HCT116 (cell line): ENCODE data around the gene CIT. TPM values are rescaled to one million over a fixed set of nuclear protein-coding genes. Genes with fewer than 3 reads are reported as not detected.

Source experiments
- ATAC-seq: fragments of 200-7000 bp; cut with Tn5 transposase; 2 replicates; pipeline ENCODE4 v1.9.1; 2020; ENCODE audit warnings: mild to moderate bottlenecking, moderate library complexity
- BruUV-seq: library from RNA; stranded (reverse); fragments of 400-500 nt; replicated peaks from 2 replicates; lab custom pipeline; 2021; lab: Mats Ljungman, UMichigan
- CTCF ChIA-PET: fragments of 300-600 bp; sonication (Branson Sonifier 250); formaldehyde crosslinking; loops from one replicate; lab custom pipeline; 2021; ENCODE audit warnings: antibody characterized with exemption; lab: Charles Lee
- POLR2A ChIA-PET: fragments of 300-600, 350-600 bp; sonication (Branson Sonifier 250); formaldehyde crosslinking; loops from one replicate; lab custom pipeline; 2021; ENCODE audit warnings: antibody characterized with exemption; lab: Charles Lee
- RAD21 ChIA-PET, 2 experiments: fragments of 300-600 bp; sonication (Branson Sonifier 250); formaldehyde crosslinking; loops; one replicate each; lab custom pipeline; 2023; ENCODE audit warnings: low total read pairs in 2 of 2; ENCODE audit not compliant: uncharacterized antibody in 2 of 2, unreplicated experiment in 2 of 2, low non-redundant PET in 1 of 2; lab: Charles Lee
- DNase-seq: peaks from one replicate; pipeline ENCODE4 v3.0.0-alpha.2; 2010; ENCODE audit warnings: low read depth, low spot score
- H2AFZ ChIP-seq: fragments of 200-600 bp; shearing (Covaris generic), sonication (generic); 2 replicates; pipeline ENCODE4 v1.6.1; 2017; ENCODE audit warnings: low read depth, mixed run types, mixed read lengths, antibody characterized with exemption, low read length; ENCODE audit not compliant: poor library complexity, severe bottlenecking
- H3K27ac ChIP-seq: 2 replicates; pipeline ENCODE4 v1.5.1; 2012; ENCODE audit warnings: low read depth, low read length
- H3K27me3 ChIP-seq: fragments of 200-600 bp; sonication (generic); 2 replicates; pipeline ENCODE4 v1.6.1; 2016; ENCODE audit warnings: mixed run types, low read length, mixed read lengths; ENCODE audit not compliant: insufficient read depth
- H3K36me3 ChIP-seq, 2 experiments: fragments of 200-500 bp in 1 of 2; fragments of 200-600 bp in 1 of 2; sonication (Bioruptor generic) in 1 of 2; sonication (generic) in 1 of 2; 2 replicates each; pipeline versions ENCODE4 v1.5.1 to v1.6.1; 2014 to 2016; ENCODE audit warnings: low read length in 2 of 2, inconsistent platforms in 1 of 2, mixed read lengths in 1 of 2, mixed run types in 1 of 2; ENCODE audit not compliant: insufficient read depth in 2 of 2, control insufficient read depth in 1 of 2
- H3K4me1 ChIP-seq, 2 experiments: fragments of 200-600 bp in 1 of 2; sonication (generic) in 1 of 2; 2 replicates each; pipeline versions ENCODE4 v1.5.1 to v1.6.1; 2012 to 2017; ENCODE audit warnings: low read length in 2 of 2, inconsistent platforms in 1 of 2, mild to moderate bottlenecking in 1 of 2, mixed read lengths in 1 of 2, mixed run types in 1 of 2, moderate library complexity in 1 of 2; ENCODE audit not compliant: insufficient read depth in 2 of 2, control insufficient read depth in 1 of 2
- H3K4me2 ChIP-seq: fragments of 200-600 bp; sonication (generic); 2 replicates; pipeline ENCODE4 v1.6.1; 2017; ENCODE audit warnings: mixed run types, low read length, mixed read lengths
- H3K4me3 ChIP-seq, 2 experiments: fragments of 200-600 bp in 1 of 2; sonication (generic) in 1 of 2; replicated peaks in 1 of 2; 2 replicates each; pipeline ENCODE4 v1.5.1; 2011 to 2016; ENCODE audit warnings: low read length in 2 of 2, control low read depth in 1 of 2, low read depth in 1 of 2, mild to moderate bottlenecking in 1 of 2, mixed read lengths in 1 of 2, mixed run types in 1 of 2
- H3K79me2 ChIP-seq: fragments of 200-600 bp; sonication (generic); 2 replicates; pipeline ENCODE4 v1.6.1; 2017; ENCODE audit warnings: mild to moderate bottlenecking, mixed run types, low read length, moderate library complexity, mixed read lengths; ENCODE audit not compliant: insufficient read depth
- H3K9ac ChIP-seq: fragments of 200-600 bp; sonication (generic); 2 replicates; pipeline ENCODE4 v1.6.1; 2016; ENCODE audit warnings: low read length, mixed read lengths
- H3K9me2 ChIP-seq: fragments of 200-600 bp; sonication (generic), shearing (Covaris generic); 2 replicates; pipeline ENCODE4 v1.6.1; 2017; ENCODE audit warnings: mixed run types, mild to moderate bottlenecking, moderate library complexity; ENCODE audit not compliant: insufficient read depth
- H3K9me3 ChIP-seq, 2 experiments: fragments of 200-500 bp in 1 of 2; fragments of 200-600 bp in 1 of 2; sonication (Bioruptor generic) in 1 of 2; sonication (generic) in 1 of 2; 2 replicates each; pipeline ENCODE4 v1.6.1; 2014 to 2017; ENCODE audit warnings: low read length in 2 of 2, mixed read lengths in 2 of 2, inconsistent platforms in 1 of 2, low read depth in 1 of 2, mild to moderate bottlenecking in 1 of 2, mixed run types in 1 of 2, moderate library complexity in 1 of 2; ENCODE audit not compliant: control insufficient read depth in 1 of 2, insufficient read depth in 1 of 2
- H4K20me1 ChIP-seq: fragments of 200-600 bp; sonication (generic), shearing (Covaris generic); 2 replicates; pipeline ENCODE4 v1.6.1; 2017; ENCODE audit warnings: mixed run types, mild to moderate bottlenecking, moderate library complexity; ENCODE audit not compliant: insufficient read depth
- EZH2phosphoT487 ChIP-seq: fragments of 200-600 bp; IDR thresholded peaks from 2 replicates; pipeline ENCODE4 v1.6.1; 2018; ENCODE audit warnings: antibody characterized with exemption, borderline replicate concordance
- MAX ChIP-seq: IDR thresholded peaks from 2 replicates; pipeline ENCODE4 v1.6.1; 2012
- ZBTB33 ChIP-seq: IDR thresholded peaks from 2 replicates; pipeline ENCODE4 v1.6.1; 2011; ENCODE audit warnings: mild to moderate bottlenecking, low read length, moderate library complexity; ENCODE audit not compliant: insufficient replicate concordance; ENCODE audit errors: extremely low read depth
- intact Hi-C: fragments of 100-400 bp; cut with micrococcal nuclease; formaldehyde crosslinking; loops from 2 replicates; pipeline ENCODE4 v1.10.0; 2022
- total RNA-seq: library from RNA; stranded (reverse); gene quantifications from one replicate; pipeline ENCODE4 v1.2.1, GENCODE V29; 2021; ENCODE audit not compliant: unreplicated experiment

CIT gene
- total RNA-seq, 1 experiment from 2014 or later, result 54.2 TPM

GRCh38 chr12:119729871-119730270, 147.2 kb downstream of the CIT start:
- no peaks in the 10 kb centered on the region for H4K20me1 ChIP-seq
- H3K36me3 ChIP-seq, result peaks cover 7 to 44% of the 10 kb centered on the region in 2 experiments; a peak in 3 of 4 replicates
- no peaks in the 10 kb centered on the region for H3K9me3 ChIP-seq
- H3K4me2 ChIP-seq, result no peak overlapping the region
- no peak overlapping the region for H2AFZ ChIP-seq
- intact Hi-C loops, result no loop called here
- DNase-seq, result no peak
- no peaks in the 10 kb centered on the region for H3K79me2 ChIP-seq
- H3K27me3 ChIP-seq, result no peaks in the 10 kb centered on the region
- POLR2A ChIA-PET, result interaction anchor here (1.3 kb wide), 1 partner anchor 9 kb away, joined by 3 read pairs; no protein-coding TSS in a partner anchor
- H3K9ac ChIP-seq, result no peak overlapping the region
- H3K27ac ChIP-seq, result no peak overlapping the region
- ATAC-seq, result no peak
- RAD21 ChIA-PET, result no interaction called here
- H3K4me3 ChIP-seq, result no peak overlapping the region
- no peaks in the 10 kb centered on the region for H3K4me1 ChIP-seq
- CTCF ChIA-PET, result no interaction called here
- BruUV-seq, result no TSS peak
- TF ChIP-seq ZBTB33, result no peak
- H3K9me2 ChIP-seq, result no peaks in the 10 kb centered on the region

GRCh38 chr12:119728444-119728745, 148.7 kb downstream of the CIT start:
- Histone ChIP-seq H3K9me3 (no peaks in the 10 kb centered on the region), H2AFZ (no peak overlapping the region), H3K4me2 (no peak overlapping the region), H3K27ac (no peak overlapping the region), H3K79me2 (no peaks in the 10 kb centered on the region), H4K20me1 (no peaks in the 10 kb centered on the region), H3K4me1 (no peaks in the 10 kb centered on the region), H3K4me3 (no peak overlapping the region), H3K36me3 (peaks cover 5 to 37% of the 10 kb centered on the region in 2 experiments; a peak in 3 of 4 replicates), H3K27me3 (no peaks in the 10 kb centered on the region), H3K9ac (no peak overlapping the region), H3K9me2 (no peaks in the 10 kb centered on the region)
- intact Hi-C loops, result no loop called here
- no TSS peak for BruUV-seq
- ChIA-PET POLR2A (no interaction called here), CTCF (interaction anchor here (1.1 to 1.2 kb wide), 2 partner anchors 52 to 359 kb away, joined by 3 to 4 read pairs; no protein-coding TSS in a partner anchor), RAD21 (no interaction called here)
- TF ChIP-seq EZH2phosphoT487 (no peak), MAX (no peak)
- no peak for ATAC-seq
- no peak for DNase-seq
